ACC112 (cell line): ENCODE measurements around the gene GAS2L1.

ENCODE experiments used
- H2AFZ ChIP-seq: fragments of 200-600 bp; sonication (generic); one replicate; pipeline ENCODE4 v1.6.0; 2017; ENCODE audit warnings: antibody characterized with exemption, low read length; ENCODE audit not compliant: unreplicated experiment
- H3K27ac ChIP-seq: fragments of 200-600 bp; sonication (generic); 2 replicates; pipeline ENCODE4 v1.5.1; 2014; ENCODE audit warnings: low read depth, mild to moderate bottlenecking, antibody characterized with exemption, low read length, moderate library complexity
- H3K27me3 ChIP-seq: fragments of 200-600 bp; sonication (generic); 2 replicates; pipeline ENCODE4 v1.6.1; 2014; ENCODE audit warnings: mild to moderate bottlenecking, antibody characterized with exemption, low read length, moderate library complexity, mixed read lengths; ENCODE audit not compliant: insufficient read depth
- H3K36me3 ChIP-seq: fragments of 200-600 bp; sonication (generic); 2 replicates; pipeline ENCODE4 v1.6.1; 2016; ENCODE audit warnings: mild to moderate bottlenecking, antibody characterized with exemption, low read length, moderate library complexity, mixed read lengths; ENCODE audit not compliant: insufficient read depth
- H3K4me1 ChIP-seq: fragments of 200-600 bp; sonication (generic); one replicate; pipeline ENCODE4 v1.6.1; 2016; ENCODE audit warnings: low read length, mixed read lengths; ENCODE audit not compliant: insufficient read depth, unreplicated experiment, control insufficient read depth
- H3K4me3 ChIP-seq: fragments of 200-600 bp; sonication (generic); 2 replicates; pipeline ENCODE4 v1.5.1; 2014; ENCODE audit warnings: mild to moderate bottlenecking, low read depth, low read length
- H3K79me2 ChIP-seq: fragments of 200-600 bp; sonication (generic); one replicate; pipeline ENCODE4 v1.6.0; 2016; ENCODE audit warnings: low read length; ENCODE audit not compliant: control insufficient read depth, unreplicated experiment, insufficient read depth

The GAS2L1 gene

DNA sequence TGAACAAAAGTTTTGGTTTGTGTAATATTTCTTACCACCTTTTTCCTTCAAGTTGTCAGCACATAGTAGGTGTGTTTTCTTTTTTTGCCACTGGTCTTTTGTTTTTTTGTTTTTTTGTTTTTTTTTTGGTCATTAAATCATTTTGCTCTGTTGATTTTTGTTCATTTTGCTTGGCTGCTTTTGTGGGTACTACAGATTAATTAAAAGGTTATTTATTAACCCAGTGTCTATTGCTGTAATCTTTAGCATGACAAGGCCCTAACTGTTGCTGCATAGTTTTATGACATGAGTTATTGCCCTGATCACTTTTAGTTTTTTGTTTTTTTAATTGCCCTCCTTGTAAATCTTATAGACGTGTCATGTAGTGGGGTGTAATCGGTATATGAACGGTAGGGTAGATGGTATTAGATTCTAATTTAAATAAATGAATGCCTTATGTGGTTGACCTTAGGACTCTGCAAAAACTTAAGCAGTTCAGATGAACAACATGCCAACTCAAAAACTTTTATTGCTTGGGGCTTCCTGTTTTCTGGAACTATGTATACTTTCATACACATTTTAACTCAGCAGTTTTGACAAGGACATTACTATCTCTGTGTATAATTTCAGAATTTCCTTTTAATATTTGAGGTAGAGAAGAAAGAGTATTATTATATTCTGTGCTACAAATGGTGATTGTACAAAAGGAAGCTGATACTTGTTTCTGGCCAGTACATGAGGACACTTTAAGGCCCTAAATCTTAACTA is 30.5 kb upstream of the GAS2L1 start:
- peaks cover 37% of the 10 kb centered on the region for H3K36me3 ChIP-seq
- H3K4me1 ChIP-seq, result peaks cover 23% of the 10 kb centered on the region
- no peak overlapping the region for H2AFZ ChIP-seq
- H3K79me2 ChIP-seq, result peaks cover 83% of the 10 kb centered on the region
- no peaks in the 10 kb centered on the region for H3K27me3 ChIP-seq
- H3K27ac ChIP-seq, result no peak overlapping the region
- no peak overlapping the region for H3K4me3 ChIP-seq

DNA sequence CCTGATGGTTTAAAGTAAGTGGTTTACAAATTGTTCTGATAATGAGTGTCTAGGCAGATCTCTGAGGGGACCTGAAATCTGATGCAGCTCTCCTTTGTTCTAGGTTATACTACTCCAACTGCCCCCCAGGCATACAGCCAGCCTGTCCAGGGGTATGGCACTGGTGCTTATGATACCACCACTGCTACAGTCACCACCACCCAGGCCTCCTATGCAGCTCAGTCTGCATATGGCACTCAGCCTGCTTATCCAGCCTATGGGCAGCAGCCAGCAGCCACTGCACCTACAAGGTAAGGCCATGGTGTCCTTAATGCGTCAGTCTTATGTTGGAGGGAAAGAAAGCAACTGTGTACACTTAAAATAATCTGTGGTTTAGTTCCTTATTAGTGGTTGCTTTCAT is 28.5 kb upstream of the GAS2L1 start:
- Histone ChIP-seq H3K4me1 (peaks cover 9% of the 10 kb centered on the region), H3K27ac (no peak overlapping the region), H3K36me3 (peaks cover 25% of the 10 kb centered on the region), H2AFZ (no peak overlapping the region), H3K4me3 (no peak overlapping the region), H3K27me3 (no peaks in the 10 kb centered on the region), H3K79me2 (peaks cover 68% of the 10 kb centered on the region)

DNA sequence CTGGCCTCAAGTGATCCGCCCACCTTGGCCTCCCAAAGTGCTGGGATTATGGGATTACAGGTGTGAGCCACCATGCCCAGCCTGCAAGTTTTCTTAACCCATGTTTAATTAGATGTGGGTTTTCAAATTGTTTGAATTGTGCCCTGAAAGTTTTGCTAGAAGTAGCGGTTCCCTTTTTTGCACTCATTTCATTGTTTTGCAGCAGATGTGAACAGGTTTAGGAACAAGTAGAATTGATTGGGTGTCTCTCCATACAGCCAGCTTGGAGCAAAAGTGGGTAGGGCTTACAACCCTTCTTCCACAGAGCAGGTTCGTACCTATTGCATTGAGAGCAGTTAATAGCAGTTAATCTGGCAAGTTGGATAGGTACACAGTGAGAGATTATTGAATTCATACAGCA is 22.3 kb upstream of the GAS2L1 start:
- Histone ChIP-seq H3K27ac (no peak overlapping the region), H3K36me3 (peaks cover 2% of the 10 kb centered on the region; the same call in 1 of the 2 replicates), H2AFZ (no peak overlapping the region), H3K79me2 (peaks cover 33% of the 10 kb centered on the region), H3K4me3 (no peak overlapping the region), H3K4me1 (no peaks in the 10 kb centered on the region), H3K27me3 (no peaks in the 10 kb centered on the region)

DNA sequence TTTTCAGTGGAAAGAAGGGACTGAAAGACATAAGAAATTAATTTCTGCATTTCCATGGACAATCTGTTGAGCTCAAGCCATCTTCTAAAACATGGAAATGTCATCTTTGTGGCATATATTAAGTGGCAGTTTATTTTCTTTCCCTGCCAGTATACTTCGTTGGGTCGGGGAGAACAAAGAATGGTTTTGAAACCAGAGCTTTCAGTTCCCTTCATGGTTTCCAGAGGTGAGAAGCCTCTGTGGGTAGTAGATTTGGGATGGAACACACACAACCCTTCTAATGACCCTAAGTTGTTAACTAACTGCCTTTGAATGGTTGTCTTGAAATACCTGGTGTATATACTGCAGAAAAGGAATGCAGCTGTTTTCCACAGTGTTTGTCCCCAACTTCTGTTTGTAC is 17.6 kb upstream of the GAS2L1 start:
- H3K27me3 ChIP-seq, result no peaks in the 10 kb centered on the region
- H3K4me1 ChIP-seq, result no peaks in the 10 kb centered on the region
- H3K79me2 ChIP-seq, result peaks cover 28% of the 10 kb centered on the region
- peaks cover 15% of the 10 kb centered on the region for H3K36me3 ChIP-seq
- H3K4me3 ChIP-seq, result no peak overlapping the region
- H2AFZ ChIP-seq, result no peak overlapping the region
- no peak overlapping the region for H3K27ac ChIP-seq

DNA sequence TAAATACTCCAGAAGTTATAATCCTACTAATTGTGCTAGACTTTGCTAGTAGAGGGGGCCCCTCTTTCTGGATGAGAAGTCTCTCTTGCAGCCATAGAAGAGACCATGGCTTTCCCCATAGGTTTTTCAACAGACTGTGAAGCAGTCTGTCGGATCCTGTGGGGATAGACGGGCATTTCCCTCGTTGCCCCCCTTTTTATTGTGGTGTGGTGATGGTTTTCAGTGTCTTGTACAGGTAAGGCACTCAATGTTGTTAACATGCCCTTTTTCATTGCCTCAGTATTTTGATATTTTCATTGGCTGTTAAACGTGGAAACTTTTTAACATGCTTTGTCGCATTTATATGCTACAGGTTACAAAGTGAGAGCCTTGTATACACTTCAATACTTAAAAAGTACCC is 16.4 kb upstream of the GAS2L1 start:
- Histone ChIP-seq H3K4me3 (no peak overlapping the region), H3K79me2 (peaks cover 23% of the 10 kb centered on the region), H3K27me3 (no peaks in the 10 kb centered on the region), H3K4me1 (no peaks in the 10 kb centered on the region), H3K36me3 (peaks cover 15% of the 10 kb centered on the region), H2AFZ (no peak overlapping the region), H3K27ac (no peak overlapping the region)

DNA sequence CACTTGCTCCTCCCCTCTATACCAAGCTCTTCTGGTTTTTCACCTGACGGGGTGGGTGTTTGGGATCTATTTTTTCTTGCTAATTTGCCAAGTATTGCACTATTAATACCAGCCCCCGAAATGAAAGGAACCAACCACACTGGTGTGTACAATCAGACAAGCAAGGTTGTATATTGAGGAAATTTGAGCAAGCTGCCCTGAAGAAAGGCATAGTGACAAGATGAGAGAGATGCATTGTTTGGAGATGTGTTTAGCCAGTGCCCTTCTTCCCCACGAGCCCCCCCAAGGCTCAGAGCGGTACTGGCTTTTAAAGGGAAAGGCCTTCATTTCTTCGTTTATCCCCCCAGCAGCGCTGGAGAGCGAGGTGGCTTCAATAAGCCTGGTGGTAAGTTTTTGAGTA is 15.2 kb upstream of the GAS2L1 start:
- peaks cover 21% of the 10 kb centered on the region for H3K36me3 ChIP-seq

DNA sequence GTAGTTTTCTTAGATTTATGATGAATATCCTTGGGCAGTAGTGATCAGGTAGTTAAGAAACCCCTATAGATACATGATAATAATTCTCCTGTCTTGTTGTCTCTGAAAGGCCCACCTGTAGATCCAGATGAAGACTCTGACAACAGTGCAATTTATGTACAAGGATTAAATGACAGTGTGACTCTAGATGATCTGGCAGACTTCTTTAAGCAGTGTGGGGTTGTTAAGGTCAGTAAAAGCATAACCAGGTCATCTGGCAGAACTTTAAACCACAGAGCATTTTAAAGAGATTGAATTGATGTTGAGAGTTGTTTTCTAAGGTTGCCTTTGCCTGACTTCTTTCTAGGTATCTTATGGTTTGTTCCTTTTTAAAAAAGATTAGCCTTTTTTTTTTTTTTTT is 14.1 kb upstream of the GAS2L1 start:
- no peak overlapping the region for H3K4me3 ChIP-seq
- H3K79me2 ChIP-seq, result peaks cover 16% of the 10 kb centered on the region
- no peak overlapping the region for H2AFZ ChIP-seq
- no peaks in the 10 kb centered on the region for H3K4me1 ChIP-seq
- peaks cover 22% of the 10 kb centered on the region for H3K36me3 ChIP-seq
- H3K27ac ChIP-seq, result no peak overlapping the region
- H3K27me3 ChIP-seq, result no peaks in the 10 kb centered on the region

More for the DNA sequence above, 15.2 kb upstream of the GAS2L1 start:
- H3K79me2 ChIP-seq, result peaks cover 19% of the 10 kb centered on the region
- H3K27ac ChIP-seq, result no peak overlapping the region
- H3K4me3 ChIP-seq, result no peak overlapping the region
- no peaks in the 10 kb centered on the region for H3K27me3 ChIP-seq
- no peaks in the 10 kb centered on the region for H3K4me1 ChIP-seq
- H2AFZ ChIP-seq, result no peak overlapping the region

DNA sequence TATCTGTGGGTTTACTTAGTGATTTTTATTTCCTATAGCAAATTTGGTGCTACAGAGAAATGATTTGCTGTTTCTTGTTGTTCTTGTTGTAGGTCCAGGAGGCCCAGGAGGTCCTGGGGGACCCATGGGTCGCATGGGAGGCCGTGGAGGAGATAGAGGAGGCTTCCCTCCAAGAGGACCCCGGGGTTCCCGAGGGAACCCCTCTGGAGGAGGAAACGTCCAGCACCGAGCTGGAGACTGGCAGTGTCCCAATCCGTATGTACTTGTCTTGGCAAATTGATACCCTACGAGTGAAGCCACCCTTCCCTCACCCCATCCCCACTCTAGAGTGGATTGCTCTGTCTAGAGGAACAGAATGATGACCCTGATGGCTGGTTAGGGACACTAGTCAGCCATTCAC is 7.8 kb upstream of the GAS2L1 start:
- Histone ChIP-seq H3K4me3 (no peak overlapping the region), H3K27me3 (no peaks in the 10 kb centered on the region), H2AFZ (no peak overlapping the region), H3K4me1 (no peaks in the 10 kb centered on the region), H3K27ac (no peak overlapping the region), H3K79me2 (no peaks in the 10 kb centered on the region), H3K36me3 (peaks cover 11% of the 10 kb centered on the region; the same call in 1 of the 2 replicates)

DNA sequence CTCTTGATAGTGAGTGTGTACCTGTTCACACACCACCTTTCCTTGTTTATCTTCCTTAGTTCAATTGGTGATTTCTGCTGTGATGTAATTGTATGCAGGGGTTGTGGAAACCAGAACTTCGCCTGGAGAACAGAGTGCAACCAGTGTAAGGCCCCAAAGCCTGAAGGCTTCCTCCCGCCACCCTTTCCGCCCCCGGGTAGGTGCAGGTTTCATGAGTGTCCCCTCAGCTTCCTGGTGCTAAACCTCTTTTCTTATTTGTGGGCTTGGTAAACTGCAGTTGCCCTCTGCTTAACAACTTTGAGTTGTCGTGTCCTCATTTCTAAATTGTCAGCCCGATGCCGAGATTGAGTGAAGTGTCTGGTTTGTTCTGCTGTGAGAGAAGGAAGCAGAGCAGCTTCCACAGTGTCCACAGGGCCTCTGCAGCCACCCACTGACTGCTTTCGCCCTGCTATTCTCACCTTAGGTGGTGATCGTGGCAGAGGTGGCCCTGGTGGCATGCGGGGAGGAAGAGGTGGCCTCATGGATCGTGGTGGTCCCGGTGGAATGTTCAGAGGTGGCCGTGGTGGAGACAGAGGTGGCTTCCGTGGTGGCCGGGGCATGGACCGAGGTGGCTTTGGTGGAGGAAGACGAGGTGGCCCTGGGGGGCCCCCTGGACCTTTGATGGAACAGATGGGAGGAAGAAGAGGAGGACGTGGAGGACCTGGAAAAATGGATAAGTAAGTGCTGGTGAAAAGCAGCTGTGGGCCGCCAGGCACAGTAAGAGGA is 7.1 kb upstream of the GAS2L1 start:
- peaks cover 11% of the 10 kb centered on the region; the same call in 1 of the 2 replicates for H3K36me3 ChIP-seq
- no peak overlapping the region for H2AFZ ChIP-seq
- no peaks in the 10 kb centered on the region for H3K79me2 ChIP-seq
- H3K4me1 ChIP-seq, result no peaks in the 10 kb centered on the region
- no peak overlapping the region for H3K27ac ChIP-seq
- no peak overlapping the region for H3K4me3 ChIP-seq
- H3K27me3 ChIP-seq, result no peaks in the 10 kb centered on the region

DNA sequence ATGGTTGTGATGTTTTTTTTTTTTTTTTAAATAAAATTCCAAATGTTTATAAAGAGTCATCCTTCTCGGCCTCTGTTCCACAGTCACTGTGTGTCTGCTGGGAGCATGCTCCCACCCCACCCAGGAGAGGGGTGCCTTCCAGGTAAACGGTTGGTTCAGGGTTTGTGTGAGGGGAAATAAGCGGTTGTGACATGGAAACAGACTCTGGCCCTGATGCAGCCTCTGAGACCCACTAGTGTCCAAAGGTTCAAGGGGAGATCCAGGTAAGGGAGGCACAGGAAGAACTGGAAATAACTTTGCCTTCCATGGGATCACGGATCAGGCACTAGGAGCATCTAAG is 6.0 kb upstream of the GAS2L1 start:
- no peaks in the 10 kb centered on the region for H3K27me3 ChIP-seq
- no peak overlapping the region for H2AFZ ChIP-seq
- peaks cover 11% of the 10 kb centered on the region; the same call in 1 of the 2 replicates for H3K36me3 ChIP-seq
- no peaks in the 10 kb centered on the region for H3K79me2 ChIP-seq
- no peak overlapping the region for H3K27ac ChIP-seq
- H3K4me1 ChIP-seq, result no peaks in the 10 kb centered on the region
- H3K4me3 ChIP-seq, result no peak overlapping the region
